SJCRH30 (cell line): ENCODE measurements around the gene PEA15. TPM values are rescaled to one million over a fixed set of nuclear protein-coding genes. Genes with fewer than 3 reads are reported as not detected.

Source experiments
- DNase-seq, 2 experiments: peaks; one replicate each; pipeline ENCODE4 v3.0.0-alpha.2; 2015 to 2020
- H3K27ac ChIP-seq: fragments of 250-450 bp; sonication (Bioruptor Pico); 2 replicates; pipeline ENCODE4 v1.5.1; 2020; ENCODE audit warnings: mild to moderate bottlenecking, moderate library complexity
- H3K27me3 ChIP-seq: fragments of 250-450 bp; sonication (Bioruptor Pico); 2 replicates; pipeline ENCODE4 v1.5.1; 2020; ENCODE audit warnings: mild to moderate bottlenecking, moderate library complexity
- H3K36me3 ChIP-seq: fragments of 250-450 bp; sonication (Bioruptor Pico); 2 replicates; pipeline ENCODE4 v1.5.1; 2020; ENCODE audit warnings: mild to moderate bottlenecking, moderate library complexity
- H3K4me1 ChIP-seq: fragments of 250-450 bp; sonication (Bioruptor Pico); 2 replicates; pipeline ENCODE4 v1.5.1; 2020; ENCODE audit warnings: mild to moderate bottlenecking, moderate library complexity
- H3K4me3 ChIP-seq: fragments of 250-450 bp; sonication (Bioruptor Pico); 2 replicates; pipeline ENCODE4 v1.5.1; 2020; ENCODE audit warnings: mild to moderate bottlenecking, moderate library complexity
- H3K9me3 ChIP-seq: fragments of 250-450 bp; sonication (Bioruptor Pico); replicated peaks from 2 replicates; pipeline ENCODE4 v1.5.1; 2020; ENCODE audit warnings: mild to moderate bottlenecking, moderate library complexity
- total RNA-seq: library from RNA; depleted of rRNA; stranded (reverse); fragments of >200 nt; shearing (Covaris generic); gene quantifications from 2 replicates; pipeline ENCODE4 v1.2.3, GENCODE V29; 2014

PEA15 gene
- total RNA-seq, 1 experiment from 2014 or later: 97.9 TPM

GRCh38 chr1:160168609-160169369 is 36.4 kb upstream of the PEA15 start:
- H3K9me3 ChIP-seq: no peaks in the 10 kb centered on the region
- no peak for DNase-seq
- no peaks in the 10 kb centered on the region for H3K36me3 ChIP-seq
- H3K27me3 ChIP-seq: no peaks in the 10 kb centered on the region
- H3K4me3 ChIP-seq: no peak overlapping the region
- H3K4me1 ChIP-seq: peaks cover 18% of the 10 kb centered on the region
- no peak overlapping the region for H3K27ac ChIP-seq

GRCh38 chr1:160169553-160170399 is 35.4 kb upstream of the PEA15 start:
- Histone ChIP-seq H3K27ac (no peak overlapping the region), H3K36me3 (no peaks in the 10 kb centered on the region), H3K4me3 (no peak overlapping the region), H3K4me1 (peaks cover 18% of the 10 kb centered on the region), H3K27me3 (no peaks in the 10 kb centered on the region), H3K9me3 (no peaks in the 10 kb centered on the region)
- DNase-seq: no peak

- no peak overlapping the region for H3K4me3 ChIP-seq
- DNase-seq: no peak
- peaks cover 18% of the 10 kb centered on the region for H3K4me1 ChIP-seq
- H3K36me3 ChIP-seq: no peaks in the 10 kb centered on the region
- no peak overlapping the region for H3K27ac ChIP-seq
- no peaks in the 10 kb centered on the region for H3K27me3 ChIP-seq
- H3K9me3 ChIP-seq: no peaks in the 10 kb centered on the region
Measured at GRCh38 chr1:160171354-160171753, 33.8 kb upstream of the PEA15 start.

GRCh38 chr1:160171980-160172379 is 33.2 kb upstream of the PEA15 start:
- Histone ChIP-seq H3K4me1 (peaks cover 16% of the 10 kb centered on the region), H3K9me3 (no peaks in the 10 kb centered on the region), H3K4me3 (no peak overlapping the region), H3K27me3 (no peaks in the 10 kb centered on the region), H3K36me3 (no peaks in the 10 kb centered on the region), H3K27ac (no peak overlapping the region)
- DNase-seq: no peak

GRCh38 chr1:160177231-160177630 is 28.0 kb upstream of the PEA15 start:
- H3K4me3 ChIP-seq: no peak overlapping the region
- no peaks in the 10 kb centered on the region for H3K36me3 ChIP-seq
- 0 out of 2 replicates have a peak, but pooled peaks cover 4% of the 10 kb centered on the region for H3K27me3 ChIP-seq
- no peak overlapping the region for H3K27ac ChIP-seq
- DNase-seq: no peak
- H3K9me3 ChIP-seq: peaks cover 4% of the 10 kb centered on the region; the same call in 1 of the 2 replicates
- no peaks in the 10 kb centered on the region for H3K4me1 ChIP-seq

- Histone ChIP-seq H3K36me3 (no peaks in the 10 kb centered on the region), H3K9me3 (peaks cover 4% of the 10 kb centered on the region; the same call in 1 of the 2 replicates), H3K27ac (no peak overlapping the region), H3K27me3 (0 out of 2 replicates have a peak, but pooled peaks cover 4% of the 10 kb centered on the region), H3K4me3 (no peak overlapping the region), H3K4me1 (no peaks in the 10 kb centered on the region)
- no peak for DNase-seq
Measured at GRCh38 chr1:160177667-160178066, 27.5 kb upstream of the PEA15 start.

GRCh38 chr1:160178731-160179130 is 26.5 kb upstream of the PEA15 start:
- Histone ChIP-seq H3K36me3 (no peaks in the 10 kb centered on the region), H3K4me3 (no peak overlapping the region), H3K27ac (no peak overlapping the region), H3K9me3 (peaks cover 4% of the 10 kb centered on the region; the same call in 1 of the 2 replicates), H3K27me3 (0 out of 2 replicates have a peak, but pooled peaks cover 4% of the 10 kb centered on the region), H3K4me1 (no peaks in the 10 kb centered on the region)
- DNase-seq: no peak

GRCh38 chr1:160179336-160179735 is 25.8 kb upstream of the PEA15 start:
- Histone ChIP-seq H3K27me3 (0 out of 2 replicates have a peak, but pooled peaks cover 4% of the 10 kb centered on the region), H3K4me3 (no peak overlapping the region), H3K27ac (no peak overlapping the region), H3K36me3 (no peaks in the 10 kb centered on the region), H3K9me3 (peaks cover 4% of the 10 kb centered on the region; the same call in 1 of the 2 replicates), H3K4me1 (no peaks in the 10 kb centered on the region)
- no peak for DNase-seq

- no peak for DNase-seq
- Histone ChIP-seq H3K9me3 (no peaks in the 10 kb centered on the region), H3K4me1 (peaks cover 17% of the 10 kb centered on the region), H3K27me3 (no peaks in the 10 kb centered on the region), H3K36me3 (no peaks in the 10 kb centered on the region), H3K4me3 (no peak overlapping the region), H3K27ac (no peak overlapping the region)
Measured at GRCh38 chr1:160186246-160186645, 18.9 kb upstream of the PEA15 start.

GRCh38 chr1:160186729-160187128 is 18.5 kb upstream of the PEA15 start:
- Histone ChIP-seq H3K4me3 (no peak overlapping the region), H3K27ac (no peak overlapping the region), H3K36me3 (no peaks in the 10 kb centered on the region), H3K9me3 (no peaks in the 10 kb centered on the region), H3K27me3 (no peaks in the 10 kb centered on the region), H3K4me1 (peaks cover 17% of the 10 kb centered on the region)
- DNase-seq: no peak

GRCh38 chr1:160187407-160187806 is 17.8 kb upstream of the PEA15 start:
- no peaks in the 10 kb centered on the region for H3K9me3 ChIP-seq
- no peaks in the 10 kb centered on the region for H3K36me3 ChIP-seq
- H3K4me3 ChIP-seq: no peak overlapping the region
- no peak overlapping the region for H3K27ac ChIP-seq
- H3K4me1 ChIP-seq: peaks cover 17% of the 10 kb centered on the region
- no peak for DNase-seq
- no peaks in the 10 kb centered on the region for H3K27me3 ChIP-seq

- Histone ChIP-seq H3K27ac (no peak overlapping the region), H3K4me1 (peaks cover 18% of the 10 kb centered on the region)
- no peak for DNase-seq
Measured at GRCh38 chr1:160188341-160188740, 16.8 kb upstream of the PEA15 start.

GRCh38 chr1:160189649-160190625 is 15.2 kb upstream of the PEA15 start, which contains the start of gene CASQ1:
Gene CASQ1 (plus strand): TSS chr1:160190575. CDS start chr1:160190752, 177 bp downstream.
- Histone ChIP-seq H3K4me3 (no peak within 1 kb of the TSS), H3K4me1 (peaks cover 19% of the 10 kb centered on the region)

More at GRCh38 chr1:160188341-160188740, 16.8 kb upstream of the PEA15 start:
- Histone ChIP-seq H3K27me3 (no peaks in the 10 kb centered on the region), H3K36me3 (no peaks in the 10 kb centered on the region), H3K9me3 (no peaks in the 10 kb centered on the region), H3K4me3 (no peak overlapping the region)

GRCh38 chr1:160191756-160192155 is 13.4 kb upstream of the PEA15 start:
- H3K27ac ChIP-seq: no peak overlapping the region
- no peak for DNase-seq
- H3K9me3 ChIP-seq: no peaks in the 10 kb centered on the region
- H3K36me3 ChIP-seq: no peaks in the 10 kb centered on the region
- H3K4me3 ChIP-seq: no peak overlapping the region
- H3K27me3 ChIP-seq: no peaks in the 10 kb centered on the region
- peaks cover 13% of the 10 kb centered on the region for H3K4me1 ChIP-seq

More at GRCh38 chr1:160189649-160190625, 15.2 kb upstream of the PEA15 start, which contains the start of gene CASQ1:
- DNase-seq: peak in 1 of 2 experiments; percentile 38
- Histone ChIP-seq H3K27ac (no peak within 1 kb of the TSS), H3K9me3 (no peaks in the 10 kb centered on the region), H3K36me3 (no peaks in the 10 kb centered on the region), H3K27me3 (no peaks in the 10 kb centered on the region)
